Amniotic epithelial cell (primary cell): ENCODE results near the gene OR8B4.
A peak's percentile ranks its signal among the peaks of the same experiment; 100 is the strongest.
"Not testable (repeated sequence)": the region's sequence is repeated elsewhere in the genome, so short reads cannot be mapped to it uniquely, and the experiment has no call there.

ENCODE experiments used
- DNase-seq: peaks from one replicate; pipeline ENCODE4 v3.0.0-alpha.2; 2010; ENCODE audit warnings: low read depth

The OR8B4 gene

GRCh38 chr11:124424384-124424921 lies at the start of gene OR8B4:
OR8B4 (minus strand) TSS chr11:124424871; CDS start chr11:124424871, 0 bp downstream.
- no peak for DNase-seq

GRCh38 chr11:124474079-124474478 lies 49.4 kb upstream of the OR8B4 start:
- no peak for DNase-seq

DNA sequence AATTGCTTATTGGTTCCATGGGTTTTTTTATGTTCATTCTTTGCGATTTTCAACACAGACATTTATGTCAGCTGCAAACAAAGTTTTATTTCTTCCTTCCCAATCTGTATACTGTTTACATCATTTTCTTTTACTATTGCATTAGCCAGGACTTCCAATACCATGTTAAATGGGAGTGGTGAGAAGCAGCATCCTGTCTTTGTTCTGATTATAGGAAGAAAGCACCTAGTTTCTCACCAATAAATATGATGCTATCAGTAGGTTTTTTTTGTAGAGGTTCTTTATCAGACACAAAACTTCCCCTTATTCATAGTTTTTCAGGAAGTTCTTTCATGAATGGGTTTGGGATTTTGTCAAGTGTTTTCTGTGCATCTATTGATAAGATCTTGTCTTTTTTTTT lies 48.8 kb upstream of the OR8B4 start:
- no peak for DNase-seq

DNA sequence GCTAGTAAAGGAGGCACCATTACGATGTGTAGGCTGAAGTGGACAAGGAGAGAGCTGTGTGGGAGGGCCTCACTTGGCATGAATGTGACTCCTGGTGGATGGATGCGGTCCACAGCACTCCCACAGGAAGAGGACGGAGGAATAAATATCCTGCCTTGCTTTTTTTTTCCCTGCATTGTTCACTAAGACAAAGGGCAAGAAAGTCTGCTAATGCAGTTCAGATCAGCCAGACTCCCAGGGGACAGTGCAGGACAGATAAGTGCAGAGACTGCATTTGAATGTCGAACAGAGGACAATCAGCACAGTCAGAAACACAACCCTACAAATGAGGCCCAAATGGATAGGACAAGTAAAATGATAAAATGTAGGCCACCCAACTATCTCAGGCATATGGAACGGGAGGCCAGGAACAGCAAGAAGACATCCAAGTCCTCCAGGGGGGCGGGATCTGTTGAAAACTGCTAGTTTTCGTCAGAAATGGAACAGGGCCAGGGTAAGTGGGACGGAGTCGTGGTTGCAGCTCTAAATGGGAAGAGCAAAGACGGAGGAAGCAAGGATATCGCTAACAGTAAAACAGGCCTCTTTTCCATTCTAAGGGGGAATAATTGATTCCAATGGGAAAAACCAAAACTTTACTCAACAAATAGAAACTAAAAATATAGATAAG lies 46.0 kb upstream of the OR8B4 start:
- no peak for DNase-seq

- DNase-seq: no peak
These were observed 42.8 kb upstream of the OR8B4 start for GRCh38 chr11:124467381-124467927.

- DNase-seq: no peak
These were observed 40.7 kb upstream of the OR8B4 start for GRCh38 chr11:124465368-124465767.

- no peak for DNase-seq
These were observed 39.3 kb upstream of the OR8B4 start for GRCh38 chr11:124463990-124464389.

GRCh38 chr11:124463324-124463723 lies 38.7 kb upstream of the OR8B4 start:
- no peak for DNase-seq

- no peak for DNase-seq
These were observed 35.8 kb upstream of the OR8B4 start for GRCh38 chr11:124460459-124460858.

DNA sequence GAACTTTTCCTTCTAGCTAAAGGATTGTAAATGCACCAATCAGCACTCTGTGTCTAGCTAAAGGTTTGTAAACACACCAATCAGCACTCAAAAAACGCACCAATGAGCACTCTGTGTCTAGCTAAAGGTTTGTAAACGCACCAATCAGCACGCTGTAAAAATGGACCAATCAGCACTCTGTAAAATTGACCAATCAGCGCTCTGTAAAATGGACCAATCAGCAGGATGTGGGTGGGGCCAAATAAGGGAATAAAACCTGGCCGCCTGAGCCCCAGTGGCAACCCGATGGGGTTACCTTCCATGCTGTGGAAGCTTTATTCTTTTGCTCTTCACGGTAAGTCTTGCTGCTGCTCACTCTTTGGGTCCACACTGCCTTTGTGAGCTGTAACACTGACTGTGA lies 34.7 kb upstream of the OR8B4 start:
- DNase-seq: not testable (repeated sequence)

DNA sequence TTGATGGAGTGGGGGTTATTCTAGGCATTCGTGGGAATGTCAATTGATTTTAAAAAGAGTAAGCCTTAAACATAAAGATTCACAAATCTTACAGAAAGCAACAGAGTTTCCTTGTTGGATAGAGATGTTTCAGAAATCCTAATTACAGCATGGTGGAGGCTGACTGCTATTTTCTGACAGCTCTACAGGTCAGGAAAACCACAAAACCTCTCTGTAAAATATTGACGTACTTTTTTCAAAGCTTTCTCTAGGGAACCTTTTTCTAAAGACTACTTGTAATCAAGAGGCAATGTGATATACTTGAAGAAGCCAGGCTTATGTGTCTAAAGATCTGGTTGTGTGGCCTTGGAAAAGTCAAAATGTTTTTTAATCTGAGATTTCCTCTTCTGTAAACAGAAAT lies 29.9 kb upstream of the OR8B4 start:
- no peak for DNase-seq

DNA sequence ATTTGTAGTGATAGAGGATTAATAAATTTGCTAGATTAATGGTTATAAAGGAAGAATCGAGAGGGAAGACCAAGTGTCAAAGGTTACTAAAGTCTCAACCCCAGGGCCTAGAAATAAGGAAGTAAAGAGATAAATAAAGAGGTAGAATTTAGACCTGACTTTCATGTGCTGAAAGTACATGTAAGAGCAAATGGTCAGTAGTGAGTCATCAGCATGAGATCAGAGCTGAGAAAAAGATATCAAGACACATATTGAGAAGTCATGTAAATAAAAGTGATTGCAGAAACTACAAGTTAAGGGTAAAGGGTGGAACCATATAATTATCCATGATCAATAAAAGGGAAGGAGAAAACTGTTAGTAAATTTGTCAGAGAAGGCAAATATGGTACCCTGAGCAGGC lies 22.2 kb upstream of the OR8B4 start:
- peak; percentile 1 for DNase-seq

DNA sequence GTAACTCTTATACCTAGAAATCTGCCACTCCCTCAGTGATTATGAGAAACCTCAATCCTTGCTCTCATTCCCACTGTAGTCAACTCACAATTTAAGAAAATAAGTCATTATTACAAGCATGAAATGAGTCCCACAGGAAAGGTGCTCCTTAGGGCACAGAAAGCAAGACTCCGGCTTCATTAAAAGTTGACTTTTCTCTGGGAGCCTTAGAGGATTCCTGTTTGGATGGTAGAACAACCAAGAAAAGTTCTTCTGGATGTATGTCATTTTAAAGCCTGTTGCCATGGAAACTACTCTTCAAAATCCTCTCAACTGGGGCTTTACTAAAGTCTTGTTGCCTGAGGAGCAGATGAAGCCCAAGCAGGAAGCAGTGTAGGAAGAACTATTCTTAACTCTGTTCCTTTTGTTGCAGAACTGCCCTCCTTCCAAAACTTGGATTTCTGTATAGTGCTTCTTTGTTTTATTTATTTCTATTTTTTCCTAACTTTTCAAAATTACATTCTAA lies 21.0 kb upstream of the OR8B4 start, which contains the start of gene OR8B8:
Gene OR8B8 (minus strand): TSS at position 51 of the 505 bp plus-strand sequence. CDS start 4,611 bp downstream, outside the sequence.
- DNase-seq: no peak

GRCh38 chr11:124442847-124443246 lies 18.2 kb upstream of the OR8B4 start:
- no peak for DNase-seq

- no peak for DNase-seq
These were observed 17.8 kb upstream of the OR8B4 start for GRCh38 chr11:124442442-124442841.

DNA sequence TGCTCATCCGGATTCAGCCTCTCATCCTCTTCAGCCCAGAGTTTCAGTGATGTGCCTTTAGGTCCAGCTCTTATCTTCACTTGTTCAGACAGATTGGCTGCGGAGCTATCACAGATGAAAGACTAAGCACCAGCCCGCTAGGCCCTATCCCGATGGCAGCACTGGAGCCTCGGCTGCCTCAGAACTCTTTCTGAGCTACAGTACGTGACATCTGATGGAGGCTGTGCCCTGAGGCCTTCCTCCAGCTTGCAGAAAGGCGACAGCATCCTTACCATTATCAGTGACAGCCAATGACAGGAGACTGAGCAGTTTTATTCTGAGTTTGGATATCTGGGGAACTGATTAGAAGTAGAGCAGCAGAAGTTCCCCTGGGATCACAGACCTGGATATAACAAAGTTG lies 16.8 kb upstream of the OR8B4 start:
- DNase-seq: no peak

- no peak for DNase-seq
These were observed 16.4 kb upstream of the OR8B4 start for GRCh38 chr11:124441081-124441480.

GRCh38 chr11:124440608-124441007 lies 15.9 kb upstream of the OR8B4 start:
- no peak for DNase-seq

DNA sequence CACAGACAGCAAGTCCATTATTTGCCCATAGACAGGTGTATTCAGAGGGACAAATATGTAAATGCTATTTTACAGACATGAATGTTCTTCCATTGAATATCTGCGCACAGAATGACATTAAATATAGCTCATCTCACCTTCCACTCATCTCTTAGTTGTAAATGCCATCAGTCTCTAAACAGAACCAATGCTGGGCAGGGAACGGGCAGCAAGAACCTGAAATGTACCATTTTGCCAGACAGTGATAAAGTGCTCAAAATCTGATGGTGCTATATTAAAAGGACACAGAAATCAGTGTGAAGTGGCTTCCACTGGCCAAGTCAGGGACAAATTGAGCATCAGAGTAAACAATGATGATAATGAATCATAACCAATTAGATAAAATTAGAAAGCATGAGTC lies 10.0 kb upstream of the OR8B4 start:
- no peak for DNase-seq

GRCh38 chr11:124429599-124429998 lies 4.9 kb upstream of the OR8B4 start:
- DNase-seq: no peak

DNA sequence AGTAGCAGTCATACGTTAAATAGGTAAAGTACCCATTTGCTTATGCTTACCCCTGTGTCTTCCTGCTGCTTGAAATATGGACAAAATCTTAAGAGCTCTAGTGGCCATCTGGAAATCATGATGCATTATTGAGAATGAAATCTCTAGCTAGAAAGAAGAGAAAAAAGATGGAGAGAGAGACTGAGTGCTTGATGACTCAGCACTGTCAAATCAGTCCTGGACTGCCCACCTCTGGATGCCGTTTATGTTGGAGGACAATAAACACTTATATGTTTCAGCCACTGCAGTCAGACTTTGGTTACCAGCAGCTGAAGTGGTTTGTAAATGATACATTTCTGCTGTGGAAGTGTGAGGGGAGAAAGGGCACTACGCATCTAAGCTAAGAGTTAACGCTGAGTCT lies 3.6 kb downstream of the OR8B4 start:
- no peak for DNase-seq

GRCh38 chr11:124415356-124415923 lies 9.2 kb downstream of the OR8B4 start:
- peak; percentile 41 for DNase-seq

DNA sequence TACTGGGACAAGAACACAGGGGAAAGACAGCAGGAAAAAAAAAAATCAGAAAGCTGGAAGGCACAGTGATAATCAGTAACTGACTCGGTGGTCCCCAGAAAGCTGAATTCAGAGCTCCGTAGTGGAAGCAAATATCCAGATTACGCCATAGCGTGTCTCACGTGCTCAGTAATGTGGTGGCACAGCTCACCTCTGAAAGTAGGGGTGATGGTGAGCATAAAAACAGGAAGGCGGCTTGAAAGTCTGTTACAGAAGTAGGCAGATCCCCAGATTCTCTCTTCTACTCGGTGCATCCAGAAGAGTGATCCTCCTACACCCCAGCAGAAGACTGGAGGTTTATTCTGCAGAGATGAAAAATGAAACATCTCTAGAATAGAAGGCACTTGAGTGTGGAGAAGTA lies 14.8 kb downstream of the OR8B4 start:
- no peak for DNase-seq
